A673 (cell line): ENCODE results near the gene DPPA5. TPM values are rescaled to one million over a fixed set of nuclear protein-coding genes. Genes with fewer than 3 reads are reported as not detected.
A peak's percentile ranks its signal among the peaks of the same experiment; 100 is the strongest.
"Not testable (repeated sequence)": the region's sequence is repeated elsewhere in the genome, so short reads cannot be mapped to it uniquely, and the experiment has no call there.

Source experiments
- BruUV-seq: library from RNA; stranded (reverse); fragments of 400-500 nt; replicated peaks from 2 replicates; lab custom pipeline; 2021; lab: Mats Ljungman, UMichigan
- CTCF ChIA-PET: fragments of 300-600 bp; sonication (Branson Sonifier 250); formaldehyde crosslinking; loops from one replicate; lab custom pipeline; 2022; ENCODE audit warnings: antibody characterized with exemption; lab: Charles Lee
- POLR2A ChIA-PET: fragments of 300-600 bp; sonication (Branson Sonifier 250); formaldehyde crosslinking; loops from one replicate; lab custom pipeline; 2022; ENCODE audit warnings: antibody characterized with exemption; ENCODE audit not compliant: low non-redundant PET; lab: Charles Lee
- DNase-seq: peaks from one replicate; pipeline ENCODE4 v3.0.0-alpha.2; 2015; ENCODE audit warnings: low spot score
- H3K27ac ChIP-seq: fragments of 200-600 bp; sonication (generic); 2 replicates; pipeline ENCODE4 v1.5.1; 2016; ENCODE audit warnings: mixed run types, low read depth, mild to moderate bottlenecking, mixed read lengths, antibody characterized with exemption, low read length; ENCODE audit not compliant: poor library complexity, severe bottlenecking
- H3K27me3 ChIP-seq: fragments of 200-600 bp; sonication (generic); replicated peaks from 2 replicates; pipeline ENCODE4 v1.6.1; 2017; ENCODE audit warnings: mixed run types, low read depth, mild to moderate bottlenecking, mixed read lengths, antibody characterized with exemption, low read length; ENCODE audit not compliant: insufficient read depth, poor library complexity
- H3K36me3 ChIP-seq: fragments of 200-600 bp; sonication (generic); 2 replicates; pipeline ENCODE4 v1.6.1; 2016; ENCODE audit warnings: mixed run types, mild to moderate bottlenecking, mixed read lengths, antibody characterized with exemption, low read length; ENCODE audit not compliant: insufficient read depth, poor library complexity, severe bottlenecking
- H3K4me1 ChIP-seq: fragments of 200-600 bp; sonication (generic); 2 replicates; pipeline ENCODE4 v1.6.1; 2017; ENCODE audit warnings: mixed run types, mild to moderate bottlenecking, mixed read lengths, antibody characterized with exemption, low read length; ENCODE audit not compliant: insufficient read depth, poor library complexity, severe bottlenecking
- H3K4me3 ChIP-seq: fragments of 200-600 bp; sonication (generic); 2 replicates; pipeline ENCODE4 v1.5.1; 2016; ENCODE audit warnings: low read depth, mixed run types, mild to moderate bottlenecking, mixed read lengths, low read length; ENCODE audit not compliant: poor library complexity, severe bottlenecking
- H3K9me3 ChIP-seq: fragments of 200-600 bp; sonication (generic); 2 replicates; pipeline ENCODE4 v1.6.1; 2016; ENCODE audit warnings: mixed run types, low read depth, mild to moderate bottlenecking, mixed read lengths, antibody characterized with exemption, low read length; ENCODE audit not compliant: poor library complexity, severe bottlenecking
- CTCF ChIP-seq: fragments of 300-800, 200-600 bp; sonication (generic); conservative IDR thresholded peaks from 2 replicates; pipeline ENCODE4 v1.5.1; 2017; ENCODE audit warnings: low read depth, mild to moderate bottlenecking, antibody characterized with exemption, low read length, moderate library complexity, mixed read lengths
- EZH2 ChIP-seq: fragments of 200-600 bp; sonication (generic); IDR thresholded peaks from 2 replicates; pipeline ENCODE4 v1.6.1; 2017; ENCODE audit warnings: borderline replicate concordance, low read depth, mild to moderate bottlenecking, mixed read lengths, antibody characterized with exemption, low read length; ENCODE audit not compliant: poor library complexity, severe bottlenecking
- intact Hi-C: fragments of 100-400 bp; cut with micrococcal nuclease; formaldehyde crosslinking; loops from one replicate; pipeline ENCODE4 v1.10.0; 2022; ENCODE audit not compliant: unreplicated experiment
- total RNA-seq: library from RNA; stranded (reverse); gene quantifications from 2 replicates; pipeline ENCODE4 v1.2.3, GENCODE V29; 2021

Gene DPPA5
- total RNA-seq, 1 experiment from 2014 or later = not detected

GRCh38 chr6:73388433-73388799 is 34.3 kb upstream of the DPPA5 start:
- Histone ChIP-seq H3K36me3 (no peaks in the 10 kb centered on the region), H3K9me3 (no peaks in the 10 kb centered on the region), H3K27me3 (no peaks in the 10 kb centered on the region), H3K27ac (no peak overlapping the region), H3K4me3 (peak overlapping the region; percentile 51), H3K4me1 (no peaks in the 10 kb centered on the region)
- TF ChIP-seq EZH2 = no peak
- no peak for TF ChIP-seq CTCF
- peak; percentile 7 for DNase-seq
- POLR2A ChIA-PET = no interaction called here
- CTCF ChIA-PET = interaction anchor here (0.5 to 1.0 kb wide), 6 partner anchors 10 to 264 kb away, joined by 3 to 5 read pairs (median 4); no protein-coding TSS in a partner anchor
- BruUV-seq = no TSS peak
- intact Hi-C loops = loop anchor here (5.0 kb wide), 1 partner anchor 101 kb away; no protein-coding TSS in a partner anchor

GRCh38 chr6:73382462-73383113 is 28.5 kb upstream of the DPPA5 start:
- H3K27me3 ChIP-seq = no peaks in the 10 kb centered on the region
- POLR2A ChIA-PET = no interaction called here
- H3K27ac ChIP-seq = no peak overlapping the region
- CTCF ChIA-PET = no interaction called here
- no TSS peak for BruUV-seq
- no peaks in the 10 kb centered on the region for H3K4me1 ChIP-seq
- DNase-seq = no peak
- no peaks in the 10 kb centered on the region for H3K9me3 ChIP-seq
- H3K4me3 ChIP-seq = no peak overlapping the region
- TF ChIP-seq EZH2 (no peak), CTCF (no peak)
- H3K36me3 ChIP-seq = no peaks in the 10 kb centered on the region
- intact Hi-C loops = no loop called here

- CTCF ChIA-PET, H3K27ac ChIP-seq, BruUV-seq, H3K4me1 ChIP-seq, DNase-seq, H3K36me3 ChIP-seq, H3K9me3 ChIP-seq, intact Hi-C loops, POLR2A ChIA-PET, H3K27me3 ChIP-seq, H3K4me3 ChIP-seq: not testable (repeated sequence)
These were observed 27.5 kb upstream of the DPPA5 start for GRCh38 chr6:73381531-73381930.

GRCh38 chr6:73377225-73377624 is 23.1 kb upstream of the DPPA5 start:
- DNase-seq = no peak
- no TSS peak for BruUV-seq
- Histone ChIP-seq H3K27ac (no peak overlapping the region), H3K27me3 (no peaks in the 10 kb centered on the region), H3K4me3 (no peak overlapping the region), H3K9me3 (no peaks in the 10 kb centered on the region), H3K4me1 (no peaks in the 10 kb centered on the region), H3K36me3 (no peaks in the 10 kb centered on the region)
- no peak for TF ChIP-seq EZH2
- no peak for TF ChIP-seq CTCF
- ChIA-PET POLR2A (no interaction called here), CTCF (no interaction called here)
- intact Hi-C loops = no loop called here
